ENCODE data around the gene ATP6V1B1.

The ATP6V1B1 gene

GRCh38 chr2:70926042-70926441, 9.7 kb upstream of the ATP6V1B1 start:
- no peak for DNase-seq (ENCODE audit: low read depth)
- TF ChIP-seq POLR2A (IDR thresholded peaks at IDR 0.05; ENCODE audit: extremely low read depth, insufficient read length) = no peak
- TF ChIP-seq, protein P1, sequence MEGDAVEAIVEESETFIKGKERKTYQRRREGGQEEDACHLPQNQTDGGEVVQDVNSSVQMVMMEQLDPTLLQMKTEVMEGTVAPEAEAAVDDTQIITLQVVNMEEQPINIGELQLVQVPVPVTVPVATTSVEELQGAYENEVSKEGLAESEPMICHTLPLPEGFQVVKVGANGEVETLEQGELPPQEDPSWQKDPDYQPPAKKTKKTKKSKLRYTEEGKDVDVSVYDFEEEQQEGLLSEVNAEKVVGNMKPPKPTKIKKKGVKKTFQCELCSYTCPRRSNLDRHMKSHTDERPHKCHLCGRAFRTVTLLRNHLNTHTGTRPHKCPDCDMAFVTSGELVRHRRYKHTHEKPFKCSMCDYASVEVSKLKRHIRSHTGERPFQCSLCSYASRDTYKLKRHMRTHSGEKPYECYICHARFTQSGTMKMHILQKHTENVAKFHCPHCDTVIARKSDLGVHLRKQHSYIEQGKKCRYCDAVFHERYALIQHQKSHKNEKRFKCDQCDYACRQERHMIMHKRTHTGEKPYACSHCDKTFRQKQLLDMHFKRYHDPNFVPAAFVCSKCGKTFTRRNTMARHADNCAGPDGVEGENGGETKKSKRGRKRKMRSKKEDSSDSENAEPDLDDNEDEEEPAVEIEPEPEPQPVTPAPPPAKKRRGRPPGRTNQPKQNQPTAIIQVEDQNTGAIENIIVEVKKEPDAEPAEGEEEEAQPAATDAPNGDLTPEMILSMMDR (IDR thresholded peaks at IDR 0.05; ENCODE audit: low read depth, low read length) = no peak
- TF ChIP-seq MAX (IDR thresholded peaks at IDR 0.05; ENCODE audit: low read depth, low read length) = no peak
- TF ChIP-seq MYC (IDR thresholded peaks at IDR 0.05; ENCODE audit: low read depth, low read length) = no peak
- no peak overlapping the region for H3K4me3 ChIP-seq (ENCODE audit: low read depth, low read length)

- no peak overlapping the region for H3K4me3 ChIP-seq (ENCODE audit: low read depth, low read length)
- no peak for DNase-seq (ENCODE audit: low read depth)
- TF ChIP-seq, protein P1 (IDR thresholded peaks at IDR 0.05; ENCODE audit: low read depth, low read length) = no peak
- TF ChIP-seq MYC (IDR thresholded peaks at IDR 0.05; ENCODE audit: low read depth, low read length) = no peak
- TF ChIP-seq MAX (IDR thresholded peaks at IDR 0.05; ENCODE audit: low read depth, low read length) = no peak
- TF ChIP-seq POLR2A (IDR thresholded peaks at IDR 0.05; ENCODE audit: extremely low read depth, insufficient read length) = no peak
Observed at GRCh38 chr2:70927138-70927537, 8.6 kb upstream of the ATP6V1B1 start.

- no peak for DNase-seq (ENCODE audit: low read depth)
- H3K4me3 ChIP-seq (ENCODE audit: low read depth, low read length) = no peak overlapping the region
- TF ChIP-seq MAX (IDR thresholded peaks at IDR 0.05; ENCODE audit: low read depth, low read length) = no peak
- TF ChIP-seq POLR2A (IDR thresholded peaks at IDR 0.05; ENCODE audit: extremely low read depth, insufficient read length) = no peak
- no peak for TF ChIP-seq MYC (IDR thresholded peaks at IDR 0.05; ENCODE audit: low read depth, low read length)
- TF ChIP-seq, protein P1 (IDR thresholded peaks at IDR 0.05; ENCODE audit: low read depth, low read length) = no peak
Observed at GRCh38 chr2:70927641-70928040, 8.1 kb upstream of the ATP6V1B1 start.

DNA sequence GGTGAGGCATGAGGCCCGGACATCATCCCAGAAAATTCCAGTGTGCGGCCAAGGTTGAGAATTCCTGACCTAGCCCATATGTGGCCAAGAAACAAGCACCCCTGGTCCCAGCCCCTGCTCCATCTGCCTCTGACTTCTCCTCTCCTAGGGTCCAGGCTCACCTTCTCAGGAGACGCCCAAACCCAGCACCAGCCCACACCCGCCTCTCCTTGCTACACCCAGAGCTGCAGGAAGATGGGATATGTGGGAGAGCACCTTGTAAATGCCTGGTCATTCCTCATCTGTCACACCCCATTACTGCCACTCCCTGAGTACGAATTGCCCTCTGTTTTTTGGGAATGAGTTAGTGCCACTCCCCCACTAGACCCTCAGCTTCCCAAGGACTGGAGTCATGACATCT, 7.3 kb upstream of the ATP6V1B1 start:
- H3K4me3 ChIP-seq (ENCODE audit: low read depth, low read length) = no peak overlapping the region
- no peak for DNase-seq (ENCODE audit: low read depth)
- TF ChIP-seq MAX (IDR thresholded peaks at IDR 0.05; ENCODE audit: low read depth, low read length) (no peak), POLR2A (IDR thresholded peaks at IDR 0.05; ENCODE audit: extremely low read depth, insufficient read length) (no peak), MYC (IDR thresholded peaks at IDR 0.05; ENCODE audit: low read depth, low read length) (no peak)
- TF ChIP-seq, protein P1 (IDR thresholded peaks at IDR 0.05; ENCODE audit: low read depth, low read length) = no peak

DNA sequence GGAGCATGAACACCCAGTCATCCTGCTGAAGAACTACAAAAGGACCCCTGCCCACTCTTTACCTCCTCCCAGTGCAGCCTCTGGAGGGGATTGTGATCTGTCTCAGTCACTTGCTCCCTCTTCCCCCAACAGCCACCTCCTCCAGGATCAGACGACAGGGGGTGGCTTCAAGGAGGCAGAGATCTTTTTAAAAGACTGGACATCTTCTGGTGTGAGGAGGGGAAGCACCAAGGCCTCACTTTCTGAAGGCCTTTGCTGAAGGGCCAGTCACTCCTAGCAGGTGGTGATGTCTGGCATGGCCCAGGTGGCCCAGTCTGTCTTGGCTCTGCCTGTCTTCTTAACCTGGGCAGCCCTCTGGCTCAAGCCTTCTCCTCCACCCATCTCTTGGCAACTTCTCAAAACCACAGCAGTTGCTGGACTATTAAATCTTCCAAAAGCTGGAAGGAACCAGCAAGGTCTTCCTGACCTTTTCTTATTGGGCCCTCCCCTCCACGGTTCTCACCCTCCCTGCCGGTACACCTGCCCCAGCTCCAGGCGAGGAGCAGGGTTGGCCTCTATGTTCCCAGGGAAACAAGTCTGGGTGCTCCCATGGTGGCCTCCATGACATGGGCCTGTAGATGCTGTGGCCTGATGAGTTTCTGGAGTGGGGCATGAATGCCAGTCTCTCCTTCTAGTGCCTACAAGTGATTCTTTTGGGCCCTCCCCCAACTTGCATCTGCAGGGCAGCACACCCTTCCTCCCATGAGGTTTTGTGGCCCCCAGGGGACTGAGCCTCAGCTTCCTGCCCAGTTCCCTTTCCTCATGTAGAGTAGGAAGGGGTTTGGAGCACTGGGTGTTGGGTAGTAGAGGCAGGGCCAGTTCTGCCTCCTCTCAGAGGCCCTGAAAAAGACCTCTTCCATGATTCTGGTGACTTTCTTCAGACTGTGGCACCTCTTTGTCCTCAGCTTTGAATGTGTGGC, 5.0 kb upstream of the ATP6V1B1 start:
- no peak for TF ChIP-seq MYC (IDR thresholded peaks at IDR 0.05; ENCODE audit: low read depth, low read length)
- no peak for TF ChIP-seq POLR2A (IDR thresholded peaks at IDR 0.05; ENCODE audit: extremely low read depth, insufficient read length)
- TF ChIP-seq MAX (IDR thresholded peaks at IDR 0.05; ENCODE audit: low read depth, low read length) = no peak
- TF ChIP-seq, protein P1 (IDR thresholded peaks at IDR 0.05; ENCODE audit: low read depth, low read length) = no peak
- peak; percentile 72 for DNase-seq (ENCODE audit: low read depth)
- H3K4me3 ChIP-seq (ENCODE audit: low read depth, low read length) = no peak overlapping the region

All from NB4 (cell line).